Spleen (tissue), 7 donors: ENCODE results near the gene IFT27.

Source experiments
- CTCF ChIP-seq, 11 experiments: fragments of 200-600 bp in 7 of 11; fragments of 450-650 bp in 4 of 11; sonication (generic) in 4 of 11; IDR thresholded peaks in 8 of 11; conservative IDR thresholded peaks in 3 of 11; 1 replicate in 7 of 11; 2 replicates in 4 of 11; pipeline versions ENCODE4 v1.4.0 to v1.8.0; 2016 to 2021; ENCODE audit warnings: antibody characterized with exemption in 11 of 11, inconsistent platforms in 4 of 11, mild to moderate bottlenecking in 1 of 11
- POLR2A ChIP-seq, 3 donors: fragments of 450-650 bp; IDR thresholded peaks; one replicate each; pipeline ENCODE4 v1.5.1; 2017; ENCODE audit warnings: antibody characterized with exemption in 3 of 3, mild to moderate bottlenecking in 1 of 3
- POLR2AphosphoS5 ChIP-seq, 3 donors: sonication (generic); formaldehyde crosslinking; IDR thresholded peaks; one replicate each; pipeline ENCODE4 v1.5.1; 2017; ENCODE audit warnings: antibody characterized with exemption in 3 of 3
- donor health status: DM: no; HTN: no; CAD: no; lungs with moderate emphysema.
- donor health status: DM: no; HTN: no; CAD: no.
- donor health status: DM: no; HTN: no; CAD: no.

GRCh38 chr22:36726007-36726380, 49.9 kb downstream of the IFT27 start:
- TF ChIP-seq CTCF (IDR thresholded peaks at IDR 0.05 in 8 of 11, conservative IDR thresholded peaks at IDR 0.05 in 3 of 11), result no peak
- TF ChIP-seq POLR2A (IDR thresholded peaks at IDR 0.05), result no peak
- no peak for TF ChIP-seq POLR2AphosphoS5 (IDR thresholded peaks at IDR 0.05)
